Effector memory CD8-positive, alpha-beta T cell (primary cell): ENCODE data around the gene PCCA.

Experiments
- ATAC-seq: fragments of 150-1000 bp; cut with Tn5 transposase; replicated peaks from 2 replicates; pipeline ENCODE4 v1.10.0; 2021; ENCODE audit warnings: mild to moderate bottlenecking, moderate library complexity
- DNase-seq, 3 experiments: peaks; one replicate each; pipeline ENCODE4 v3.0.0; 2021
- H3K27ac Mint-ChIP-seq, 2 donors: one replicate each; pipeline ENCODE4 v1.8.0; 2022; ENCODE audit warnings: mild to moderate bottlenecking in 2 of 2, mixed read lengths in 2 of 2, moderate library complexity in 2 of 2
- H3K27me3 Mint-ChIP-seq, 2 donors: one replicate each; pipeline ENCODE4 v1.8.0; 2022; ENCODE audit warnings: mixed read lengths in 2 of 2
- H3K36me3 Mint-ChIP-seq: one replicate; pipeline ENCODE4 v1.8.0; 2022; ENCODE audit warnings: mild to moderate bottlenecking, moderate library complexity, mixed read lengths; ENCODE audit not compliant: insufficient read depth
- H3K4me1 Mint-ChIP-seq, 2 donors: one replicate each; pipeline ENCODE4 v1.8.0; 2022; ENCODE audit warnings: low read depth in 2 of 2, mixed read lengths in 2 of 2
- H3K4me3 Mint-ChIP-seq, 2 donors: one replicate each; pipeline ENCODE4 v1.8.0; 2022; ENCODE audit warnings: mild to moderate bottlenecking in 2 of 2, mixed read lengths in 2 of 2, moderate library complexity in 2 of 2
- H3K9me3 Mint-ChIP-seq, 2 donors: one replicate each; pipeline ENCODE4 v1.8.0; 2022; ENCODE audit warnings: mixed read lengths in 2 of 2
- total RNA-seq, 9 experiments: gene quantifications; one replicate each; lab custom pipeline; 2026; lab: John Stamatoyannopoulos, UW

Gene PCCA, protein sequence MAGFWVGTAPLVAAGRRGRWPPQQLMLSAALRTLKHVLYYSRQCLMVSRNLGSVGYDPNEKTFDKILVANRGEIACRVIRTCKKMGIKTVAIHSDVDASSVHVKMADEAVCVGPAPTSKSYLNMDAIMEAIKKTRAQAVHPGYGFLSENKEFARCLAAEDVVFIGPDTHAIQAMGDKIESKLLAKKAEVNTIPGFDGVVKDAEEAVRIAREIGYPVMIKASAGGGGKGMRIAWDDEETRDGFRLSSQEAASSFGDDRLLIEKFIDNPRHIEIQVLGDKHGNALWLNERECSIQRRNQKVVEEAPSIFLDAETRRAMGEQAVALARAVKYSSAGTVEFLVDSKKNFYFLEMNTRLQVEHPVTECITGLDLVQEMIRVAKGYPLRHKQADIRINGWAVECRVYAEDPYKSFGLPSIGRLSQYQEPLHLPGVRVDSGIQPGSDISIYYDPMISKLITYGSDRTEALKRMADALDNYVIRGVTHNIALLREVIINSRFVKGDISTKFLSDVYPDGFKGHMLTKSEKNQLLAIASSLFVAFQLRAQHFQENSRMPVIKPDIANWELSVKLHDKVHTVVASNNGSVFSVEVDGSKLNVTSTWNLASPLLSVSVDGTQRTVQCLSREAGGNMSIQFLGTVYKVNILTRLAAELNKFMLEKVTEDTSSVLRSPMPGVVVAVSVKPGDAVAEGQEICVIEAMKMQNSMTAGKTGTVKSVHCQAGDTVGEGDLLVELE
- total RNA-seq, result 2.8 to 25.1 (median 9.3) reads per million in 9 experiments

DNA sequence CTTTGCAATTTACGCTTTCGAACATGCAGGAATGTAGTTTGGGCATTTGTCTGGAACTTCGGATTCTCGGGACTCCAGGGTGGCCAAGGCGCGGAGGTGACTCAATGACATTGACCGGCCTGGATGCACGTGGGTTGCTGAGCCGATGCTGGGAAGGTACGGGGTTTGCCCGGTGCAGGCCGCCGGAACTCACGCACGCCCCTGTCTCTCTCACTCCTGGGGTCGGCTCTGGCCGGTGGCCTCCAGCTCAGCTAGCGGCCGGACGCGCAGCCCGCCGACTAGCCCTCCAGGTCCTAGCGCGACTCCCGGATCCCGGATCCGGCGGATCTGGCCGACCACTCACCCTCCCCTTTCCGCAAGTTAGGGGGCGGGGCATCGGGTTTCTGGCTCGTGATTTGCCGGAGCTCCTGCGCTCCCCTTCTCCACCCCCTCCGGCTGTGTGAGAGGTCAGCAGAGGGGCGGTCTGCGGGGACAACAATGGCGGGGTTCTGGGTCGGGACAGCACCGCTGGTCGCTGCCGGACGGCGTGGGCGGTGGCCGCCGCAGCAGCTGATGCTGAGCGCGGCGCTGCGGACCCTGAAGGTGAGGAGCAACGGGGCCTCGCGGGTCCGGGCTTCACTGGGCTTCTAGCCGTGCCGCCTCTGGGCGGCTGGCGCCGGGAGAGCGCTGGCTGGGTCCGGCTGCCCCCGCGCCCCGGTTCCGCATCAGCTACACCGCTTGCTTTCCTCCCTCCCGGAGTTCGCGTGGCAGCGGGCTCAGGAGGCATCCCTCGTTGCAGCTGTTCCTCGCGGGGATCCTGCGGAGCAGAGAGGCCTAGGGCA lies at the start of gene PCCA:
PCCA (plus strand) TSS at position 450 of the 821 bp plus-strand sequence; CDS start at position 478, 28 bp downstream.
- H3K36me3 Mint-ChIP-seq, result peaks cover 3% of the 10 kb centered on the region
- H3K4me3 Mint-ChIP-seq, result peak within 1 kb of the TSS; percentile 94 to 96
- H3K9me3 Mint-ChIP-seq, result no peaks in the 10 kb centered on the region
- H3K4me1 Mint-ChIP-seq, result peaks cover 17 to 29% of the 10 kb centered on the region in 2 donors
- ATAC-seq, result peak; percentile 71
- peak; percentile 47 to 59 (median 54) for DNase-seq
- H3K27me3 Mint-ChIP-seq, result no peaks in the 10 kb centered on the region
- peak within 1 kb of the TSS; percentile 92 to 93 for H3K27ac Mint-ChIP-seq

DNA sequence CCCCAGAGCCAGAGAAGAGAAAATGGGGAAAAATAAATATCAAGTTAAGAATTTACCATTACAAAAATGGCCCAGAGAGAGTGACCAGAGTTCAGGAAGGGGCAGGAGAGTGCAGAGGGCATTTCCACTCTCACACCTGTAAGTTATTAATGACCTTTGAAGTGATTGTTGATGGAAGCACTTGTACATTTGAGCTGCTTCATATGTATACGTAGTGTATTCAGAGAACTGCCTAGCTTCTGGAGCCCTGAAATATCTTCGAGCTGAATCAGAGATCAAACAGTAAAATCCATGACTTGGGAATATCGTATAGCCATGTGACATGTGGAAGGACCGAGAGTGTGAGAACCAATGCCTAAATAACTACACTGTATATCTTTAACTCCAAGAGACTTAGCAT lies 49.2 kb upstream of the PCCA start:
- Mint-ChIP-seq H3K4me1 (no peaks in the 10 kb centered on the region), H3K4me3 (no peak overlapping the region), H3K9me3 (no peaks in the 10 kb centered on the region), H3K27me3 (peaks cover 10 to 16% of the 10 kb centered on the region in 2 donors), H3K36me3 (no peaks in the 10 kb centered on the region), H3K27ac (no peak overlapping the region)
- ATAC-seq (no peak), DNase-seq (no peak)

DNA sequence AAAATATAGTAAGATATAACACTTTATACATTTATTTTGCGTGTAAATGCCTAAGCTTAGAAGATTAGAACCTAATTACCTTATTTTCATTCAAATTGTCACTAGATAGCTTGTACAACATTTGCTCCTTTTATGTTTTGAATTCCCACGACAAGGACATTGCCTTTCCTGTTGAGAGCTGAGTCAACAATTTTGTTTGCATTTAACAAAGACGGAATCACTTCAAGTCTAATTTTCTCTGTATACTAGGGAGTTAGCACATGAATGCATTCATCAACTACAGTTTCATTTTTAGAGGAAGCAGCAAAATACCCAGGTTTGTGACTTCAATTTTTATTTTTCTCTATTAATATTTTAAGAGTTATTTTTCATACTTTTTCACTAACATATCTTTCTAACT lies 48.7 kb upstream of the PCCA start:
- H3K36me3 Mint-ChIP-seq, result no peaks in the 10 kb centered on the region
- H3K4me1 Mint-ChIP-seq, result no peaks in the 10 kb centered on the region
- DNase-seq (no peak), ATAC-seq (no peak)
- no peak overlapping the region for H3K4me3 Mint-ChIP-seq
- H3K27me3 Mint-ChIP-seq, result peaks cover 10 to 16% of the 10 kb centered on the region in 2 donors
- no peaks in the 10 kb centered on the region for H3K9me3 Mint-ChIP-seq
- no peak overlapping the region for H3K27ac Mint-ChIP-seq

DNA sequence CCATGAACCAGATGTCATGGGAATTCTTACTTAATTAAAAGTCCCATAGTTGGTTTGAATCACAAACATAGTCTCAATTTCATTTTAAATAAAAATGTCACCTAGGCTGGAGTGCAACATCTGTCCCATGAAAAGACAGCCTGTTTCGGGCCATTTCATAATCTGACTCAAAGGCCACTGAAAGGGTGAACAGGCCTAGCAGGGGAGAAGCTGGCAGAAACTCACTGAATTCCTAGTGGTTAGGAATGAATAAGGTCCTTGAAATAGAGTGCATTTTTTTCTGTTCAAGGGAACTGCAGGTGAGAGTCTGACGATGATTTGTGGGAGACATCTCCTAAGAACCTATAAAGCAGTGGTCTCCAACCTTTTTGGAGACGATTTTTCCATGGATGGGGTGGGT lies 44.0 kb upstream of the PCCA start:
- Mint-ChIP-seq H3K27ac (no peak overlapping the region), H3K27me3 (peaks cover 3 to 14% of the 10 kb centered on the region in 2 donors), H3K4me1 (no peaks in the 10 kb centered on the region), H3K4me3 (no peak overlapping the region), H3K36me3 (no peaks in the 10 kb centered on the region), H3K9me3 (no peaks in the 10 kb centered on the region)
- DNase-seq (no peak), ATAC-seq (no peak)

DNA sequence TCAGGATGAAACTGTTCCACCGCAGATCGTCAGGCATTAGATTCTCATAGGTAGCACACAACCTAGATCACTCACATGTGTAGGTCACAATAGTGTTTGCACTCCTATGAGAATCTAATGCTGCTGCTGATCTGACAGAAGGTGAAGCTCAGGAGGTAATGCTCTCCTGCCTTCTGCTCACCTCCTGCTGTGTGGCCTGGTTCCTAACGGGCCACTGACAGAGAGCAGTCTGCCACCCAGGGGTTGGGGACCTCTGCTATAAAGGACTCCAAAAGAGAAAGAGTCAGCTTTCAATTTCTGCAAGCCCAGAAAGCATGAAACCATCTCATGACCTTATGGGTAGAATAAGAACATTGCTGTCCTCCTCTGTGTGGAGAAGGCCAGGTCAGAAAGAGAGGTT lies 43.5 kb upstream of the PCCA start:
- Mint-ChIP-seq H3K27ac (no peak overlapping the region), H3K4me1 (no peaks in the 10 kb centered on the region), H3K36me3 (no peaks in the 10 kb centered on the region), H3K27me3 (peaks cover 0 to 13% of the 10 kb centered on the region in 2 donors), H3K9me3 (no peaks in the 10 kb centered on the region), H3K4me3 (no peak overlapping the region)
- ATAC-seq (no peak), DNase-seq (no peak)

DNA sequence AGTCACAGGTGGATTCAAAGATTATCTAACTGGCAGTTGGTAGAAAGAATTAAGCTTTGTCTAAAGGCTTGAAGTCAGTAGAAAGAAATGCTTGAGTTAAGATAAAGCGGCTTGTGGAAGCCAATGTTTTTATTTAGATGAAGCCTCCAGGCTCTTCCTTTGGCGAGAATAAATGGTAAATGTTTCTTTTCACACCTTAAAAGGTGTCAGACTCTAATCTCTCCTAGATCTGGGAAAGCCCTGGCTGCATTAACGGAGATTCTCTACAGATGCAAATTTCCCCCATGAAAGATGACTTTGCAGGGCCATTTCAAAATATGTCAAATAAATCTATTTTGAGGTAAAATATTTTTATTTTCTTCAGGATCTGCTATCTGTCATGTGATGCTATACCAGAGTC lies 37.8 kb upstream of the PCCA start:
- Mint-ChIP-seq H3K4me1 (no peaks in the 10 kb centered on the region), H3K4me3 (no peak overlapping the region), H3K36me3 (no peaks in the 10 kb centered on the region), H3K27me3 (peaks cover 9 to 22% of the 10 kb centered on the region in 2 donors), H3K27ac (no peak overlapping the region), H3K9me3 (no peaks in the 10 kb centered on the region)
- no peak for ATAC-seq
- no peak for DNase-seq

DNA sequence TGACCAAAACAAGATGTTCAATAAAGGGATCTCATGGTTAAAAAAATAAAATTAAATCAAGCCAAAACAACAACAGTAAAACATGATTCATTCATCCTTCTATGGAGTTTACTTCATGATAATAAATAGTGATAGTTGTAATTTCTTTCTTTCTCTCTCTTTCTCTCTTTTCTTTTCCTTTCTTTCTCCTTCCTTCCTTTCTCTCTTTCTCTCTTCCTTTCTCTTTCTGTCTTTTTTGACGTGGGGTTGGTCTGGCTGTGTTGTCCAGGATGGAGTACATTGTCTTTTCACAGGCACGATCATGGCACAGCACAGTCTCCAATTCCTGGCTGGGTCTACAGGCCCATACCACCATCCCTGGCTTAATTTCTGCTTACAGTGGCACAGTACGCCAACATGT lies 29.1 kb upstream of the PCCA start:
- DNase-seq, result no peak
- H3K4me3 Mint-ChIP-seq, result no peak overlapping the region
- H3K27ac Mint-ChIP-seq, result no peak overlapping the region
- H3K27me3 Mint-ChIP-seq, result peaks cover 21 to 23% of the 10 kb centered on the region in 2 donors
- peaks cover 3% of the 10 kb centered on the region for H3K36me3 Mint-ChIP-seq
- ATAC-seq, result no peak
- H3K9me3 Mint-ChIP-seq, result peaks cover 2 to 9% of the 10 kb centered on the region in 2 donors
- no peaks in the 10 kb centered on the region for H3K4me1 Mint-ChIP-seq

DNA sequence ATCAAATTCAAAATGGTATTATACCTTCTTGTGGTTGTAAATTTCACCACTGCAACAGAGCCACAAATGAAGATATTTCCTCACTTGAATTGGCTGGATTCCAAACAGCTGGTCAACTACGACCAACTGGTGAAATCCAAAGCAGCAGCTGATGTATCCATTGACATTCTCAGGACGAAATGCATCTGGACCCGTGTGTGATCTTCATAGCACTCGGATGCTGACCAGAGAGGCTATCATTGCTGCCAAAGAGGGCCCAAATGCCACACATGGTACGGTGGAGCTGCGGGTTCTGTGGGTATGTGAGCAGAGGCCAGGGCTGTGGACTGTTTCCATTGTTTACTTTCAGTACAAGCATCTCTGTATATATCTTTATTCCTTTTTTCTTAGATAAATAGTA lies 25.6 kb upstream of the PCCA start:
- H3K4me1 Mint-ChIP-seq, result no peaks in the 10 kb centered on the region
- H3K27ac Mint-ChIP-seq, result no peak overlapping the region
- no peak for ATAC-seq
- H3K4me3 Mint-ChIP-seq, result no peak overlapping the region
- H3K9me3 Mint-ChIP-seq, result peaks cover 2 to 9% of the 10 kb centered on the region in 2 donors
- no peak for DNase-seq
- peaks cover 29 to 31% of the 10 kb centered on the region in 2 donors for H3K27me3 Mint-ChIP-seq
- peaks cover 3% of the 10 kb centered on the region for H3K36me3 Mint-ChIP-seq

DNA sequence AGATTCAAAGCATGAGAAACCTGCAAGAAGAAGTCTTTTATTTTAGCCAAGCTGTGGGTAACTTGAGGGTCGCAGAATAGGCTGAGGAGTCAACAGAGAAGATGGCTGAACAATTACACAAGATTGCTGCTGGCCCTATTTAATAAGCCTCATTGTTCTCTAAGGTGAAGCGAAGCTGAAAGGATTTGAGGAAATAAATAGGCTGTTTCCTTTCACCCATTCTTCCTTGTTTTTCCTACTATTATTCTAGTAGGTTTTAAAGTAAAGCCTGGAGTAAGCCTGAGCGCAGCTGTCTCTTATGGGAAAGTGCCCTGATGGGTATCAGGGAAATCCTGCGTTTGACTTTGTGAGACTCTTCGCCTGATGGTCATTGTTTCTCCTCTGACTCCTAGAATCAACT lies 25.0 kb upstream of the PCCA start:
- H3K4me3 Mint-ChIP-seq, result no peak overlapping the region
- peaks cover 29 to 31% of the 10 kb centered on the region in 2 donors for H3K27me3 Mint-ChIP-seq

DNA sequence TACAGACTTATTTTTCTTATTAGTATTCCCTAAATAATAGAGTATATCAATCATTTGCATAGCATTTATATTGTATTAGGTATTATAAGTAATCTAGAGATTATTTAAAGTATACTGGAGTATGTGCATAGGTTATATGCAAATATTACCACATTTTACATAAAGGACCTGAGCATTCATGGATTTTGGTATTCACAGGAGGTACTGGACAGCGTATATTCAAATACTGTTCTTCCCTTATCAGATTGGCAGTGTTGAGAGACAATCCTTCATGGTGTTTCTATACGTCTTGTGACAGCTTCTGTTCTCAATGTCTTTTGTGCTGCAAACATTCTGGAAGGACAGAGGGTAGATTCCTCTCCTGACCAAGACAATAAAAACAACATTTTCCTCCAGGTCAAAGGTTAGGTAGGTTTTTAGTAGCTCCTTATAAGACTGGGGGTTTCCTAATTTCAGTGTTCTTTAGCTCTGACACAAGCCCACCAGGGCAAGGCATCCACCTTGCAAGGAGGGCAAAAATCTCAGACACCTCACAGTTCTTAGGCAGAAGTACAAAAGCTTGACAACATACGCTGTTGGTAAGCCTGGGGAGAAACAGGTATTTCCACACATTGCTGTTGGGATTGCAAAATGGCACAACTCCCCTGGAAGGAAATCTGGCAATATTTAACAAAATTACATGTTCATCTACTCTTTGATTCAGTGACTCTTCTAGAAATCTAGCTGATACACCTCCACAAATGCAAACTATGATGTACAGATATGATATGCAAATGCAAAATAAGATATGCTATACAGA lies 20.6 kb upstream of the PCCA start:
- Mint-ChIP-seq H3K27ac (no peak overlapping the region), H3K36me3 (no peaks in the 10 kb centered on the region), H3K27me3 (peaks cover 25 to 28% of the 10 kb centered on the region in 2 donors), H3K4me1 (no peaks in the 10 kb centered on the region), H3K9me3 (no peaks in the 10 kb centered on the region), H3K4me3 (no peak overlapping the region)
- ATAC-seq, result no peak
- DNase-seq, result no peak

More for the DNA sequence above, 25.0 kb upstream of the PCCA start:
- H3K9me3 Mint-ChIP-seq, result peaks cover 2 to 4% of the 10 kb centered on the region in 2 donors
- no peak for DNase-seq
- no peak overlapping the region for H3K27ac Mint-ChIP-seq
- ATAC-seq, result no peak
- H3K36me3 Mint-ChIP-seq, result peaks cover 3% of the 10 kb centered on the region
- H3K4me1 Mint-ChIP-seq, result no peaks in the 10 kb centered on the region

DNA sequence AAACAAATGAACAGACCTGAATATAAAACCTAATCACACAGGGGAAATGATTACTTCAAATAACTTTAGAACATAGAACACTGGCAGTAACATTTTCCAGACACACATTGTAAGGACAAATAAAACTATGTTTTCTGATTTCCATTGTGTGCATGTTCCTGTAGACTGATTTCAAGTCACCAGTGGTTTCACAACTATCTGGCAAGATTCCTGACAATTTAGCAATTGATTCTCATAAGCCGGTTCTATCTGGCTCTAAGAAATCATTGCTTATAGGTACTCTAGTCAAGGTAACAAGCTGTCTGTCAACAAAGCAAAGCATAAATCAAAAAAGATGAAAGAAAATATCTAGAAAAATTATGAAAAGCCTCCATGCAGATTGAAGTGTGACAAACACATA lies 19.6 kb upstream of the PCCA start:
- Mint-ChIP-seq H3K36me3 (no peaks in the 10 kb centered on the region), H3K9me3 (no peaks in the 10 kb centered on the region), H3K27ac (no peak overlapping the region), H3K4me1 (no peaks in the 10 kb centered on the region), H3K4me3 (no peak overlapping the region), H3K27me3 (peaks cover 16 to 19% of the 10 kb centered on the region in 2 donors)
- DNase-seq (no peak), ATAC-seq (no peak)

DNA sequence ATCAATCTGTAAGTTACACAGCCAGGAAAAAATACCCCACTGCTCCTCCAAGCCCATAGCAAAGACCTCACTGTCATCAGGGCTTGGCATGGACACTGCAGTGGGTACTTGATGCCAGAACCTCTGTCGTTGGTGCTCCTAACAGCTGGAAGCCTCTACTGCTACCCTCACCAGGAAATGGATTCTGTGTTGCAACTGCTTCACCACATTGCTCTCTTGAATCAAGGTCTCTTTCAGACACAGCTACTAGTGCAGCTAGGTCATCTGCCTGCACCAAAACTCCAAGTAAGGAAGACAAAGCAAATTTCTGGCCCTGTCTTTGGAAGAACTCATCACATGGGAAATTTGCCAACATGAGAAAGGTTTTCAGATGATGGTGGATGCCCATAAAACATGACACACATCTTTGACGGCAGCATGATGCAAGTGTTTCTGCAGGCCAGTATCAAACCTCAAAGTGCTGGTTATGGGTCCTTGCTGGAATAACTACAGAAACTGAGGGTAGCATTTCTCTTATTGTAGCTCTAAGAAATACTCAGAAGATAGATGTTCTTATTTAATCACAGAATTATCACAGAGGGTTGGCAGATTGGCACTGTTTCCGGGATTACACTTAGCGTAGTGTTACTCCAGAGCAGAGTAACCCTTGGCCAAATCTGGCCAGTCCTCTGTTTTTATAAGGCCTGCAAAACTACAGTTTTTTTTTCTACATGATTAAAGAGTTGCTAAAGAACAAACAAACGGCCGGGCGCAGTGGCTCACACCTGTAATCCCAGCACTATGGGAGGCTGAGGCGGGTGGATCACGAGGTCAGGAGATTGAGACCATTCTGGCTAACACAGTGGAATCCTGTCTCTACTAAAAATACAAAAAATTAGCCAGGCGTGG lies 12.9 kb upstream of the PCCA start:
- Mint-ChIP-seq H3K27ac (no peak overlapping the region), H3K4me3 (no peak overlapping the region), H3K27me3 (peaks cover 6 to 16% of the 10 kb centered on the region in 2 donors), H3K4me1 (no peaks in the 10 kb centered on the region), H3K36me3 (no peaks in the 10 kb centered on the region), H3K9me3 (no peaks in the 10 kb centered on the region)
- ATAC-seq, result no peak
- no peak for DNase-seq
